ENCODE data around the gene SF3B5. TPM values are rescaled to one million over a fixed set of nuclear protein-coding genes. Genes with fewer than 3 reads are reported as not detected.

SF3B5 gene
- total and polyA plus RNA-seq, 9 of the 15 experiments (the other 6 are each of a cell fraction or from before 2014, with no cell fraction given), result 238 to 1,211 (median 407) TPM

DNA sequence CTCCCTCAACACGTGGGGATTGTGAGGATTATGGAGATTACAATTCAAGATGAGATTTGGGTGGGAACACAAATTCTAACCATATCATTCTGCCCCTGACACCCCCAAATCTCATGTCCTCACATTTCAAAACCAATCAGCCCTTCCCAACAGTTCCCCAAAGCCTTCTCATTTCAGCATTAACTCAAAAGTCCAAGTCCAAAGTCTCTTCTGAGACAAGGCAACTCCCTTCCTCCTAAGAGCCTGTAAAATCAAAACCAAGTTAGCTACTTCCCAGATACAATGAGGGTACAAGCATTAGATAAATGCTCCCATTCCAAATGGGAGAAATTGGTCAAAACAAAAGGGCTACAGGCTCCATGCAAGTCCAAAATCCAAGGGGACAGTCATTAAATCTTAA, 47.7 kb downstream of the SF3B5 start:
- H3K4me1 ChIP-seq (replicated peaks in 1 of 2; ENCODE audit: control insufficient read depth in 2 of 2, insufficient read depth in 2 of 2, low read length in 2 of 2), result no peaks in the 10 kb centered on the region
- H3K4me2 ChIP-seq (ENCODE audit: insufficient read depth, low read length), result no peak overlapping the region
- no peak overlapping the region for H2AFZ ChIP-seq (ENCODE audit: low read depth, low read length)
- no peak overlapping the region for H3K9ac ChIP-seq (ENCODE audit: insufficient read depth in 1 of 2, low read depth in 2 of 2, low read length in 2 of 2)
- H3K79me2 ChIP-seq (ENCODE audit: control insufficient read depth, insufficient read depth, low read length), result no peaks in the 10 kb centered on the region
- H4K20me1 ChIP-seq (replicated peaks; ENCODE audit: control insufficient read depth, insufficient read depth, low read length), result no peaks in the 10 kb centered on the region
- no peaks in the 10 kb centered on the region for H3K27me3 ChIP-seq (ENCODE audit: control insufficient read depth in 2 of 2, insufficient read depth in 2 of 2, low read length in 2 of 2)
- intact Hi-C loops (cut with micrococcal nuclease), result no loop called here
- ATAC-seq (no peak), FAIRE-seq (no peak), DNase-seq (ENCODE audit: extremely low read depth in 1 of 4, low spot score in 3 of 4) (no peak)
- 0% methylated on average over 1 of the region's 1 CpG for WGBS (ENCODE audit: insufficient coverage, low coverage, missing lambda C conversion rate)
- H3K4me3 ChIP-seq, result no peak overlapping the region
- H3K9me3 ChIP-seq (replicated peaks; ENCODE audit: control insufficient read depth, insufficient read depth, low read depth, low read length), result no peaks in the 10 kb centered on the region
- H3K36me3 ChIP-seq (ENCODE audit: control insufficient read depth, insufficient read depth, low read length), result no peaks in the 10 kb centered on the region
- no peaks in the 10 kb centered on the region for H3K9me1 ChIP-seq (ENCODE audit: control insufficient read depth, insufficient read depth, low read length)
- POLR2A ChIA-PET, result interaction anchor here (0.6 to 1.2 kb wide), 2 partner anchors 11 to 410 kb away, joined by 3 read pairs; no protein-coding TSS in a partner anchor
- BruUV-seq (replicated peaks), result no TSS peak
- CTCF ChIA-PET (ENCODE audit: low intra/inter-chr PET ratio), result no interaction called here
- in situ Hi-C loops (cut with MboI), result no loop called here
- H3K27ac ChIP-seq (ENCODE audit: extremely low read depth, low read depth, low read length), result no peak overlapping the region
- no peak for TF ChIP-seq TBP (optimal IDR thresholded peaks at IDR 0.05; ENCODE audit: low read depth, low read length)
- TF ChIP-seq, protein P1, sequence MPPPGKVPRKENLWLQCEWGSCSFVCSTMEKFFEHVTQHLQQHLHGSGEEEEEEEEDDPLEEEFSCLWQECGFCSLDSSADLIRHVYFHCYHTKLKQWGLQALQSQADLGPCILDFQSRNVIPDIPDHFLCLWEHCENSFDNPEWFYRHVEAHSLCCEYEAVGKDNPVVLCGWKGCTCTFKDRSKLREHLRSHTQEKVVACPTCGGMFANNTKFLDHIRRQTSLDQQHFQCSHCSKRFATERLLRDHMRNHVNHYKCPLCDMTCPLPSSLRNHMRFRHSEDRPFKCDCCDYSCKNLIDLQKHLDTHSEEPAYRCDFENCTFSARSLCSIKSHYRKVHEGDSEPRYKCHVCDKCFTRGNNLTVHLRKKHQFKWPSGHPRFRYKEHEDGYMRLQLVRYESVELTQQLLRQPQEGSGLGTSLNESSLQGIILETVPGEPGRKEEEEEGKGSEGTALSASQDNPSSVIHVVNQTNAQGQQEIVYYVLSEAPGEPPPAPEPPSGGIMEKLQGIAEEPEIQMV (tag; conservative IDR thresholded peaks at IDR 0.05; ENCODE audit: low read depth), result no peak
- TF ChIP-seq EHMT2 (IDR thresholded peaks at IDR 0.05), result no peak
- no peak for TF ChIP-seq POLR3A (IDR thresholded peaks at IDR 0.05; ENCODE audit: borderline replicate concordance, extremely low read depth, insufficient read depth, insufficient read length)
- TF ChIP-seq MAFG (tag; conservative IDR thresholded peaks at IDR 0.05), result no peak
- TF ChIP-seq BRF1 (IDR thresholded peaks at IDR 0.05; ENCODE audit: borderline replicate concordance, extremely low read depth, insufficient read length), result no peak
- TF ChIP-seq, protein P2, sequence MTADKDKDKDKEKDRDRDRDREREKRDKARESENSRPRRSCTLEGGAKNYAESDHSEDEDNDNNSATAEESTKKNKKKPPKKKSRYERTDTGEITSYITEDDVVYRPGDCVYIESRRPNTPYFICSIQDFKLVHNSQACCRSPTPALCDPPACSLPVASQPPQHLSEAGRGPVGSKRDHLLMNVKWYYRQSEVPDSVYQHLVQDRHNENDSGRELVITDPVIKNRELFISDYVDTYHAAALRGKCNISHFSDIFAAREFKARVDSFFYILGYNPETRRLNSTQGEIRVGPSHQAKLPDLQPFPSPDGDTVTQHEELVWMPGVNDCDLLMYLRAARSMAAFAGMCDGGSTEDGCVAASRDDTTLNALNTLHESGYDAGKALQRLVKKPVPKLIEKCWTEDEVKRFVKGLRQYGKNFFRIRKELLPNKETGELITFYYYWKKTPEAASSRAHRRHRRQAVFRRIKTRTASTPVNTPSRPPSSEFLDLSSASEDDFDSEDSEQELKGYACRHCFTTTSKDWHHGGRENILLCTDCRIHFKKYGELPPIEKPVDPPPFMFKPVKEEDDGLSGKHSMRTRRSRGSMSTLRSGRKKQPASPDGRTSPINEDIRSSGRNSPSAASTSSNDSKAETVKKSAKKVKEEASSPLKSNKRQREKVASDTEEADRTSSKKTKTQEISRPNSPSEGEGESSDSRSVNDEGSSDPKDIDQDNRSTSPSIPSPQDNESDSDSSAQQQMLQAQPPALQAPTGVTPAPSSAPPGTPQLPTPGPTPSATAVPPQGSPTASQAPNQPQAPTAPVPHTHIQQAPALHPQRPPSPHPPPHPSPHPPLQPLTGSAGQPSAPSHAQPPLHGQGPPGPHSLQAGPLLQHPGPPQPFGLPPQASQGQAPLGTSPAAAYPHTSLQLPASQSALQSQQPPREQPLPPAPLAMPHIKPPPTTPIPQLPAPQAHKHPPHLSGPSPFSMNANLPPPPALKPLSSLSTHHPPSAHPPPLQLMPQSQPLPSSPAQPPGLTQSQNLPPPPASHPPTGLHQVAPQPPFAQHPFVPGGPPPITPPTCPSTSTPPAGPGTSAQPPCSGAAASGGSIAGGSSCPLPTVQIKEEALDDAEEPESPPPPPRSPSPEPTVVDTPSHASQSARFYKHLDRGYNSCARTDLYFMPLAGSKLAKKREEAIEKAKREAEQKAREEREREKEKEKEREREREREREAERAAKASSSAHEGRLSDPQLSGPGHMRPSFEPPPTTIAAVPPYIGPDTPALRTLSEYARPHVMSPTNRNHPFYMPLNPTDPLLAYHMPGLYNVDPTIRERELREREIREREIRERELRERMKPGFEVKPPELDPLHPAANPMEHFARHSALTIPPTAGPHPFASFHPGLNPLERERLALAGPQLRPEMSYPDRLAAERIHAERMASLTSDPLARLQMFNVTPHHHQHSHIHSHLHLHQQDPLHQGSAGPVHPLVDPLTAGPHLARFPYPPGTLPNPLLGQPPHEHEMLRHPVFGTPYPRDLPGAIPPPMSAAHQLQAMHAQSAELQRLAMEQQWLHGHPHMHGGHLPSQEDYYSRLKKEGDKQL (CRISPR knock-in tag; IDR thresholded peaks at IDR 0.05; ENCODE audit: borderline replicate concordance), result no peak
- no peak for TF ChIP-seq E2F5 (CRISPR knock-in tag; IDR thresholded peaks at IDR 0.05)
- TF ChIP-seq CHD2 (IDR thresholded peaks at IDR 0.05; ENCODE audit: low read depth, low read length), result no peak
- TF ChIP-seq, protein P3, sequence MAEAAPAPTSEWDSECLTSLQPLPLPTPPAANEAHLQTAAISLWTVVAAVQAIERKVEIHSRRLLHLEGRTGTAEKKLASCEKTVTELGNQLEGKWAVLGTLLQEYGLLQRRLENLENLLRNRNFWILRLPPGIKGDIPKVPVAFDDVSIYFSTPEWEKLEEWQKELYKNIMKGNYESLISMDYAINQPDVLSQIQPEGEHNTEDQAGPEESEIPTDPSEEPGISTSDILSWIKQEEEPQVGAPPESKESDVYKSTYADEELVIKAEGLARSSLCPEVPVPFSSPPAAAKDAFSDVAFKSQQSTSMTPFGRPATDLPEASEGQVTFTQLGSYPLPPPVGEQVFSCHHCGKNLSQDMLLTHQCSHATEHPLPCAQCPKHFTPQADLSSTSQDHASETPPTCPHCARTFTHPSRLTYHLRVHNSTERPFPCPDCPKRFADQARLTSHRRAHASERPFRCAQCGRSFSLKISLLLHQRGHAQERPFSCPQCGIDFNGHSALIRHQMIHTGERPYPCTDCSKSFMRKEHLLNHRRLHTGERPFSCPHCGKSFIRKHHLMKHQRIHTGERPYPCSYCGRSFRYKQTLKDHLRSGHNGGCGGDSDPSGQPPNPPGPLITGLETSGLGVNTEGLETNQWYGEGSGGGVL (CRISPR knock-in tag; IDR thresholded peaks at IDR 0.05), result no peak
- no peak for TF ChIP-seq RHOXF2B (CRISPR knock-in tag; conservative IDR thresholded peaks at IDR 0.05)
- TF ChIP-seq CBFA2T2 (conservative IDR thresholded peaks at IDR 0.05), result no peak
